ENCODE data around the gene RSBN1L. TPM values are rescaled to one million over a fixed set of nuclear protein-coding genes. Genes with fewer than 3 reads are reported as not detected.

The RSBN1L gene
- total and polyA plus RNA-seq, 7 donors, result 2.0 to 10.1 (median 7.5) TPM

GRCh38 chr7:77731716-77732115 is 35.5 kb downstream of the RSBN1L start:
- H3K4me1 ChIP-seq, result peaks cover 55% of the 10 kb centered on the region
- TF ChIP-seq, protein P1, sequence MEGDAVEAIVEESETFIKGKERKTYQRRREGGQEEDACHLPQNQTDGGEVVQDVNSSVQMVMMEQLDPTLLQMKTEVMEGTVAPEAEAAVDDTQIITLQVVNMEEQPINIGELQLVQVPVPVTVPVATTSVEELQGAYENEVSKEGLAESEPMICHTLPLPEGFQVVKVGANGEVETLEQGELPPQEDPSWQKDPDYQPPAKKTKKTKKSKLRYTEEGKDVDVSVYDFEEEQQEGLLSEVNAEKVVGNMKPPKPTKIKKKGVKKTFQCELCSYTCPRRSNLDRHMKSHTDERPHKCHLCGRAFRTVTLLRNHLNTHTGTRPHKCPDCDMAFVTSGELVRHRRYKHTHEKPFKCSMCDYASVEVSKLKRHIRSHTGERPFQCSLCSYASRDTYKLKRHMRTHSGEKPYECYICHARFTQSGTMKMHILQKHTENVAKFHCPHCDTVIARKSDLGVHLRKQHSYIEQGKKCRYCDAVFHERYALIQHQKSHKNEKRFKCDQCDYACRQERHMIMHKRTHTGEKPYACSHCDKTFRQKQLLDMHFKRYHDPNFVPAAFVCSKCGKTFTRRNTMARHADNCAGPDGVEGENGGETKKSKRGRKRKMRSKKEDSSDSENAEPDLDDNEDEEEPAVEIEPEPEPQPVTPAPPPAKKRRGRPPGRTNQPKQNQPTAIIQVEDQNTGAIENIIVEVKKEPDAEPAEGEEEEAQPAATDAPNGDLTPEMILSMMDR (IDR thresholded peaks at IDR 0.05), result no peak
- no peak for ATAC-seq

GRCh38 chr7:77734659-77735421 is 38.6 kb downstream of the RSBN1L start:
- no peak overlapping the region for H3K27ac ChIP-seq
- no peak for DNase-seq
- WGBS, 3 donors, result 67 to 86% (median 74%) methylated on average over 9 of the region's 9 CpGs
- H3K4me3 ChIP-seq, result no peak overlapping the region
- ATAC-seq, result no peak
- H3K27me3 ChIP-seq (ENCODE audit: insufficient read depth in 3 of 3, low read length in 2 of 3), result no peaks in the 10 kb centered on the region
- no peaks in the 10 kb centered on the region for H3K36me3 ChIP-seq (ENCODE audit: insufficient read depth in 1 of 2, low read depth in 1 of 2)
- intact Hi-C loops (cut with DNase I), result no loop called here
- H3K9me3 ChIP-seq, result no peaks in the 10 kb centered on the region
- TF ChIP-seq, protein P1 (IDR thresholded peaks at IDR 0.05), result no peak
- H3K4me1 ChIP-seq, result peaks cover 45% of the 10 kb centered on the region

More at GRCh38 chr7:77731716-77732115, 35.5 kb downstream of the RSBN1L start:
- Histone ChIP-seq H3K27ac (no peak overlapping the region), H3K27me3 (ENCODE audit: insufficient read depth in 3 of 3, low read length in 2 of 3) (no peaks in the 10 kb centered on the region), H3K9me3 (no peaks in the 10 kb centered on the region), H3K36me3 (ENCODE audit: insufficient read depth in 1 of 2, low read depth in 1 of 2) (no peaks in the 10 kb centered on the region), H3K4me3 (no peak overlapping the region)
- WGBS, 3 donors, result 28 to 52% (median 40%) methylated on average over 1 of the region's 1 CpG
- intact Hi-C loops (cut with DNase I), result no loop called here
- no peak for DNase-seq

DNA sequence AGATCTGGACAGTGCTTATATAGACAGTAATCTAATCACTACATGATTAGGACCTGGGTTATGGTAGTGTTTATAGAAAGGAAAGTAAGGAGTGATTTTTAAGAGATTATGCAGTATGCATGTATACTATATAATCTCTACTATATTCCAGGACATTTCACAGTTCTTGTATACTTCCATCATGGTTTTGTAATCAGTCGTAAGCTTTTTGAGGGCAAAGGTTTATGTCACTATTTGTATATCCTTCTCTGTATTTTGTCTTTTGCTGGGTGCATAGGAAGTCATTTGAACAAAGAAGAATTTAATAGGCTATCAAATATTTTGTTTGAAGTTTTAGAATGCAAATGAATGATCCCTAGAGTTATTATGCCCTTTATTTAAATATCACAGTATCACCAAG is 39.2 kb downstream of the RSBN1L start:
- Histone ChIP-seq H3K4me3 (no peak overlapping the region), H3K27ac (no peak overlapping the region), H3K4me1 (peaks cover 42% of the 10 kb centered on the region), H3K27me3 (ENCODE audit: insufficient read depth in 3 of 3, low read length in 2 of 3) (no peaks in the 10 kb centered on the region), H3K36me3 (ENCODE audit: insufficient read depth in 1 of 2, low read depth in 1 of 2) (no peaks in the 10 kb centered on the region), H3K9me3 (no peaks in the 10 kb centered on the region)
- TF ChIP-seq, protein P1 (IDR thresholded peaks at IDR 0.05), result no peak
- ATAC-seq (no peak), DNase-seq (no peak)
- 82 to 94% (median 86%) methylated on average over 1 of the region's 1 CpG for WGBS, 3 donors
- intact Hi-C loops (cut with DNase I), result no loop called here

GRCh38 chr7:77736991-77737390 is 40.7 kb downstream of the RSBN1L start:
- ATAC-seq (no peak), DNase-seq (no peak)
- no peak overlapping the region for H3K27ac ChIP-seq
- H3K4me3 ChIP-seq, result no peak overlapping the region
- intact Hi-C loops (cut with DNase I), result no loop called here
- peaks cover 38% of the 10 kb centered on the region for H3K4me1 ChIP-seq
- H3K9me3 ChIP-seq, result no peaks in the 10 kb centered on the region
- TF ChIP-seq, protein P1 (IDR thresholded peaks at IDR 0.05), result no peak
- H3K27me3 ChIP-seq (ENCODE audit: insufficient read depth in 3 of 3, low read length in 2 of 3), result no peaks in the 10 kb centered on the region
- WGBS, 3 donors, result 48 to 73% (median 59%) methylated on average over 5 of the region's 5 CpGs
- H3K36me3 ChIP-seq (ENCODE audit: insufficient read depth in 1 of 2, low read depth in 1 of 2), result no peaks in the 10 kb centered on the region

GRCh38 chr7:77738382-77738781 is 42.1 kb downstream of the RSBN1L start:
- TF ChIP-seq, protein P1 (IDR thresholded peaks at IDR 0.05), result no peak
- Histone ChIP-seq H3K4me1 (peaks cover 38% of the 10 kb centered on the region), H3K36me3 (ENCODE audit: insufficient read depth in 1 of 2, low read depth in 1 of 2) (no peaks in the 10 kb centered on the region), H3K27ac (no peak overlapping the region), H3K4me3 (no peak overlapping the region), H3K27me3 (ENCODE audit: insufficient read depth in 3 of 3, low read length in 2 of 3) (no peaks in the 10 kb centered on the region), H3K9me3 (no peaks in the 10 kb centered on the region)
- DNase-seq (no peak), ATAC-seq (peak in 1 of 4 donors; percentile 55)
- 98 to 100% (median 100%) methylated on average over 1 of the region's 1 CpG for WGBS, 3 donors
- intact Hi-C loops (cut with DNase I), result no loop called here
